Measurements from ENCODE around the gene CORO2A.

DNA sequence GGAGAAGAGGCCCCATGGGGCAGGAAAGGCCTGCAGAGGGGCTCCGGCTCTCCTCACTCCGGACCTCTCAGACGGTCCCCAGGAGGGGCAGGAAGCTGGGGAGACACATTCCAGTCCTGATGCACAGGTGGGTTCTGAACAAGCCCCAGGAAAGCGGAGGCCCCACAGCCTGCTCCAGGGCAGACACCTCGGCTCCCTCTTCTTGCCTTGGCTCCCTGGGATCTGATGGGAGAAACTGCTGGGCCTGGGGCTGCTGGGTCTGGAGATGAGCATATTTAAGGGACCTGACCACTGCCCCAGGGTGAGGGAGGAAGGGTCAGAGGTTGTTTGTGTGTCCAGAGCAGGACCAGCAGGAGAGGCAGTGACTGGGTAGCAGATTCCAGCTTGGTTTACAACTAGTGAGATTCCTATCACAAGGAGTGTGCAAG is 1.2 kb downstream of the CORO2A start:
- TF ChIP-seq, protein P1, sequence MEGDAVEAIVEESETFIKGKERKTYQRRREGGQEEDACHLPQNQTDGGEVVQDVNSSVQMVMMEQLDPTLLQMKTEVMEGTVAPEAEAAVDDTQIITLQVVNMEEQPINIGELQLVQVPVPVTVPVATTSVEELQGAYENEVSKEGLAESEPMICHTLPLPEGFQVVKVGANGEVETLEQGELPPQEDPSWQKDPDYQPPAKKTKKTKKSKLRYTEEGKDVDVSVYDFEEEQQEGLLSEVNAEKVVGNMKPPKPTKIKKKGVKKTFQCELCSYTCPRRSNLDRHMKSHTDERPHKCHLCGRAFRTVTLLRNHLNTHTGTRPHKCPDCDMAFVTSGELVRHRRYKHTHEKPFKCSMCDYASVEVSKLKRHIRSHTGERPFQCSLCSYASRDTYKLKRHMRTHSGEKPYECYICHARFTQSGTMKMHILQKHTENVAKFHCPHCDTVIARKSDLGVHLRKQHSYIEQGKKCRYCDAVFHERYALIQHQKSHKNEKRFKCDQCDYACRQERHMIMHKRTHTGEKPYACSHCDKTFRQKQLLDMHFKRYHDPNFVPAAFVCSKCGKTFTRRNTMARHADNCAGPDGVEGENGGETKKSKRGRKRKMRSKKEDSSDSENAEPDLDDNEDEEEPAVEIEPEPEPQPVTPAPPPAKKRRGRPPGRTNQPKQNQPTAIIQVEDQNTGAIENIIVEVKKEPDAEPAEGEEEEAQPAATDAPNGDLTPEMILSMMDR (IDR thresholded peaks at IDR 0.05): no peak
- TF ChIP-seq POLR2A (IDR thresholded peaks at IDR 0.05): no peak
